Renal cortex interstitium (tissue), 11 donors: ENCODE results near the gene ABCG1. TPM values are rescaled to one million over a fixed set of nuclear protein-coding genes. Genes with fewer than 3 reads are reported as not detected.
A peak's percentile ranks its signal among the peaks of the same experiment; 100 is the strongest.

Source experiments
- DNase-seq, 11 donors: peaks; one replicate each; pipeline ENCODE4 v3.0.0-alpha.2; 2013; ENCODE audit warnings: low read depth in 9 of 11, low spot score in 4 of 11; ENCODE audit errors: extremely low read depth in 1 of 11
- polyA plus RNA-seq, 3 donors: library from polyadenylated mRNA; unstranded; fragments of 120-200 nt; gene quantifications; one replicate each; pipeline ENCODE4 v1.2.1, GENCODE V29; 2013; ENCODE audit not compliant: insufficient read length in 3 of 3

ABCG1 gene
- polyA plus RNA-seq, 3 donors = 8.0 to 14.1 (median 9.3) TPM

DNA sequence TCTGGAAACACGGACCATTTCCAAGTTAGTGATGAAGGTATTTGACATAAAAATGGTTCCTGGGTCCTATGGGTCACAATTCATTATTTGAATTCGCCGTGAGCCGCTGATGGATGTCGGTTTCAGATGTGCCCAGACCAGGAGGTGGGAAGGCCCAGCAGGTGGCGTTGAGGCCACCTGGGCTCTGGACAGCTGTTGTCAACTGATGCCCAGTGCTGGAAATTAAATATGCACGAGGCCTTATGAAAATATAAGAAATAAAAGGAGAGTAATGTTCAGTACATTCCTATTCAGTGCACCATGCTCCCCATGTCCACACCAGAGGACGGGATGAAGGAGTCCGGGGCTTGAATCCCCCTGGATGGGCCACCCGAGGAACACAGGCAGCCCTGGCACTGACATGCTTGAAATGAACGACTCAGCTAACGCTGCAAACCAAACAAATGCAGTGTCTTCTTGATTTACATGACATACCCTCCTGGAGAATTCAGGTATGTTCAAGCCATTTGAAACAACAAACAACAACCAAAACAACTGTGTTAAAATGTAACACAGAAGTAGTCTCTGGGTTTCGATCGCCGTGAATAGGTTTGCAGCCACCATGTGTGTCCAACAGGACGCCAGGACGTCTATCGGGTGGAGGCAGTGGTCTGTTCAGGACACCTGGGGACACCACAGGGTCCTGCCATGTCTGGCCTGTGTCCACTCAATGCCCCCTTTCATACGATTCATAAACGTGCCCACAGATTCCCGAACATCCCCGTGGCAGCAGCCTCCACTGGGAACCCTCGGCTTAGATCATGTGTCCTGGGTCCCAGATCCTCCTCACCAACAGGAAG, 90.2 kb downstream of the ABCG1 start:
- no peak for DNase-seq

DNA sequence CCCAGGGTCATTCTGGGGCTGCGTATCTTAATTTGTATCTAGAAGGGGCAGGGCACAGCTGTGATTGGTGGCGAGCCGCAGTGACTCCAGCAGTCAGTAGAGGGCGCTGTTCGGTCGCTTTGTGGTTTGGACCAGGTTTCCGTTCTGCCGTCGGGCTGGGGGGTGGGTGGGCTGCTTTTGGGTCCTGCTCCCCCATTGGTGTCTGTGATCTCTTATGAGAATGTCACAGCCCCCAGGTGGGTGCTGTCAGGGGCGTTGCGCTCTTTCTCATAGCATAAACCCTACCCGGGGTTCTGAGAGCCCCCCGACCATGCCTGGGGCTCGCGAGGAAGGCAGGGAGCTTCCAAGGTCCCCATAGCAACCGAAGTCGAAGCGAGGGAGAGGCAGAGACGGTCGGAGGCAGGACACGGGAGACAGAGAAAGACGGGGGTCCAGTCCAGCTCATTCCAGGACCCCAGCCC, 90.8 kb downstream of the ABCG1 start:
- DNase-seq = peak; percentile 26 to 63 (median 50)

DNA sequence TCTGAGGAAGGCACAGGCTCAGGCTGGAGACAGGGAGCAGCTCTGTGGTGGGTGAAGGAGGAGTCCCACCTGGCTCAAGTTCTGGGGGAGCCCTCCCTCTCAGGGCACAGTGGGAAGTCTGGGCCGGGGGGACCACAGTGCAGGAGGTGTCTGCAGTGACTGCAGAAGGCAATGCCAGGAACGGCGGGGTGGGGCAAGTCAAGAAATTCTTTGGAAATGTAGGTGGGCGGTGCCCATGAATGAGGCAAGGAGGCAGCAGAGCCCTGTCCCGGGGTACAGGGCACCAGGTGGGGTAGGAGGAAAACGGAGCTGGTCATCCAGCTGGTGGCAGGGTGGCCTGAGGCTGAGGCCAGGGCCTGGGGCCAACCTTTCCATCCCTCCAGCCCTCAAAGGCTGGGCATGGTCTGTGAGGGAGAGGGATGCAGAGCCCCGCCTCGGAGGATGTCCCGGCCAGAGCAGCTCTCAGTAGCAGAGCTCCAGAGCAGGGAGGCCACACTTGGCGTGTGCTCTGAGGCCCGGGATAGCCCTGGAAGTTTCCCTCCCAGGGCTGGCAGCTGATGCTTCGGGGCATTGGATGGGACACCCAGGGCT, 91.6 kb downstream of the ABCG1 start:
- DNase-seq = no peak

DNA sequence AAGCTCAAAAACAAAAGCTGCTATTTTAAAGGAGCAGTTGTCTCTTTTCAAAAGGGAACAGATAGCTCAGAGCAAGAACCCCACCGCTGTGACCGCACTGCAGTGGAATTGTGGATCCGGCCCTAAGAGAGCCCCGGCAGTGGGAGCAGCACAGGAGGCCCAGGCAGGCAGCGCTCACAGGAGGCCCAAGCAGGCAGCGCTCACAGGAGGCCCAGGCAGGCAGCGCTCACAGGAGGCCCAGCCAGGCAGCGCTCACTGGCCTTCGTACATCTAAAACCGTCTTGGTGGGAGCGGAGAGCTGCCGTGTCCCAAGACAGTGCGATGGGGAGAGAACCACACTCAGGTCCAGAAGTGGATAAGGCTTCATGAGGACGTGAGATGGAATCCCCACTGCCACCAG, 92.2 kb downstream of the ABCG1 start:
- no peak for DNase-seq

DNA sequence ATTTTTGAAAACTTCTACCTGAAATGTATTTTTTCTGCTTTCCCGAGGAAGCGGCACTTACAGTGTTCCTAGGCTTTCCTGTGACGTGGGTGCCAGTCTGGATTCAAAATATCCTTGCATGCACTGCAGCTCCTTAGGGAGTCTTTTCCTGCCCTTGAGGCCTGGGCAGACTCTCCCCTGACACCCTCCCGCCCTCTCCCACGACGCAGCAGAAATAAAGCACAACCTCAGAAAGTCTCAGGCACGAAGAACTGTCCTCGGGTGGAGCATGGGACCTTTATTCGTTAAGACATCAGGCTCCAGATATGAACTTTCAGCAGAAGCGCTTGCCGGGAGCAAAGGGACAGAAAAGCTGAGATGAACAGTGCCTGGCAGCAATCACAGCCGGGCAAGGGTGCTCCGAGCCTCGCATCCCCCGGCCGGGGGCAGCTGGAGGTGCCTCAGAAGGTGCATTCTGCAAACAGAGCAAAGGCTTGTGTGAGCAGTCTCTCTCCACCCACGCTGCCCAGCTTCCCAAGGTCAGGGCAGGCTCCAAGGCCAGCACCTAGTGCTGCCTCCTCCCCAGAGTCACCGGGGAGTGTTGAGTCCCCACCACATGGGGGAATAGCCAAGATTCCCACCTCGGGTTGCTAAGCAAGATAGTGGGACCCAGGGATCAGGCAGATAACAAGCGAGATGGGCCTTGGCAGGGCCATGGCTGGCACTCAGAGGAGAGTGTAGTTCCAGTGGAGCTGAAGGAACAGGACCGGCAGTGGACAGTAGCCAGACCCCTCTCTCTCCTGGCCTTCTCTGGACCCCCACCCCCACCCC, 93.1 kb downstream of the ABCG1 start:
- no peak for DNase-seq

DNA sequence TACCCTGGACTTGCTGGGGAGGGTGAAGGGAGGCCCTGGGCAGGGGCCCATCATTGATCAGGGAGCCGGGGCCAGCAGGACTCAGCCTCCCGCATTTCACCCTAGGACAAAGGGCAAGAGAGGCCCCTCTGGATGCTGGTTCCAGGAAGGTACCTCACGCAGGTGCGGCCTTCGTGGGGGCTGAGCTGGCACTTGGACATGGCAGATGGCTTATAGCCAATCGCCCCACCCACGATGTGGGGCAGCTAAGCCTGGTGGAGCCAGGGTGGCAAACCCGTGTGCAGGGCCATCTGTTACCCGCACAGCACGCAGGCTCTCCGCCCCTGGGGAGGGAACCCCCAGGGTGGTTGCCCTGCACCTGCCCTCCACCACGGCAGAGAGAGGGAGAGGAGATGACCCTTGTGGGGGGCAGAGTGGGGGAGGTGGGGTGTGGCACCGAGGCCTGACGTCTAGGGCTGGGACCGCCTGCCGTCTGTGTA, 93.7 kb downstream of the ABCG1 start:
- DNase-seq = no peak

DNA sequence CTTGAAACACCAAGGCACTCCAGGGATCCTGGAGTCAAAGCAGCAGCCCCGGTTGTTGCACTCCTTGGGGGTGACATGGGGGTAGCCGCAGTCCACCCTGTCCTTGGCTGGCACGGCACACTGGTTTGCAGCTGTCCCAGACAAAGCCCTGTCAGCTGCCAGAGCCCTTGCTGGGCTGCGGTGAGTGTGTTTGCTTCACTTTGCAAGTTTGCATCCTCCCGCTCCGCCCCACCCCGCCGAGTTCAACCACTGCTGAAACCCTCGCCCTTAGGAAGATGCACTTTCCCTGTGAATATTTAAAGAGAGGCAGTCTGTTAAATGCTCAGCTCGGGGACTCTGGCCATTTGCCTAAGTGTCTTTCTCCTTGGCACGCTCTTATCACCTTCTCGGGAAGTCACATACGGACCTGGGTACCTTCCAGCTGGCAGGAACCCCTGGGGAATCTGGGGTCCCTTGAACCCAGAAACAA, 94.6 kb downstream of the ABCG1 start:
- DNase-seq = no peak

DNA sequence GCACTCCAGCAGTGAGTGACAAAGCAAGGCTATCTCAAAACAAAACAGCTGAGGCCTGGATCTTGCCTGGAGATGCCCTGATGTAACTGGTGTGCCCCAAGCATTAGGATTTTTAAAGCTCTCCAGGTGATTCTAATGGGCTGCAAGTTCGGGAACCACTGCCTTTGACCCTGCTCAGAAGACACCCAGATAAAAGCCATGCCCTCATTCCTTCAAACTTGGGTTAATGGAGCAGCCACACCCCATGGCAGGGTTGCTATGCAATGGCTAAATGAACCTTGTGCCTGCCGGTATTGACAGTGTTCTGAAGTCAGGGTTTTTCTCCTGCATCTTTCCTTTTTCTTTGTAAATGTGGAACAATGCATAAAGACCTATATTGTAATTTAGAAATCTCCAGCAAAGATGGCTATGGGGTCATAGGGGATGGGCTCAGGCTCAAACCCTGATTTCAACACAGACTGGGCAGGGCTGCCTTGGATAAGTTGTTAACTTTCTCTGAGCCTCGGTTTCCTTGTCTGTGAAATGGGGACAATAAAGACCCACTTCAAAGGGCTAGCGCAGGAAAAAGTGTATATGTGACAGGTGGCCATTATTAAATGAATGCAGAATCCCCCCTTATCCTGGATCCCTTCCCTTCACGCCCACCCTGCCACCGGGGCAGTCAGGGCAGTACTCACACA, 95.8 kb downstream of the ABCG1 start:
- no peak for DNase-seq

DNA sequence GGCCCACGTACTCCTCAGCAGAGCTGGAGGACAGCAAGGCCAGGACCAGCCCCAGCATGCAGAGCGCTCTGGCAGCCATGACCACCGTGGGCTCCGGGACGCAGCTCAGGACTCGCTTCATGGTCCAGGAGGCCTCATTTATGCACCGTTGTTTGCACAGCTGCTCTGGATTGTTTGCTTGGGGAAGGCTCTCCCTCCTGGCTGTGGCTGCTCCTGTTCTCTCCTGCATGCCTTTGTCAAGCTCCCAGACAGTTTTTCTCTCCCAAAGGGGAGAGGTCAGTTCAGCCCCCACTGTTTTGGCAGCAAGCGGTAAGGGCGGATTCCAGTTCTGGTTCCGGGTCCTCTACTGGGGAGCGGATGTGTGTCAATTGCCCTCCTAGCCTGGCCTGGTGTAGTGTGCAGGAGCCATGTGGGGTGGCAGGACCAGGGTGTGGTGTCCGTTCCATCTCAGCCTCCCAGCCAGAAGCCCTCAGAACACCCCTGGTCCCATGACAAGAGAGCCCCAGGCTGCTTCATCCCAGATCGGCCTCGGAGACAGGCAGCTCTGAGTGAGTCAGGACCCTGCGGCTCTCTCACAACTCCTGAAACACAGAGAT, 96.5 kb downstream of the ABCG1 start, which contains the start of gene TFF3:
TSS of gene TFF3 (minus strand) at position 114 of the 596 bp plus-strand sequence. CDS start at position 79, 35 bp downstream.
- peak in 8 of 11 donors; percentile 25 to 76 (median 58) for DNase-seq

DNA sequence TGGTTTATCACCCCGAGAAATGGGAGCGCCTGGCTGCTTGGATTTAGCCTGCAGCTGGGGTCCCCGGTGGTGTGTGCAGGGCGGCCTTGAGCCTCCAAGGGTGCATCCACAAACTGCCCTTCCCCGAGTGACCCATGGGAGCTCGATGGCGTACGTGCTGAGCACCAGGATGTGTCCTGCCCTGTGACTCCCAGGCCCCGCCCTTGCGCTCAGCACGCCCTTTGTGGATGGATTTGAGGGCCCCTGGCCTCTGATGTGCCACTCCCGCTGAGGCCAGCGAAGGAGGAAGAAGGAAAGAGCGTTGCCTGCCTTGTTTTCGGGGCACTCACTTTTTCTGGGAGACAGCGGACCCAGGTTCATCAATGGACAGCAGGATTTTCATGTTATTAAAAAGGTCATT, 98.0 kb downstream of the ABCG1 start:
- DNase-seq = no peak

DNA sequence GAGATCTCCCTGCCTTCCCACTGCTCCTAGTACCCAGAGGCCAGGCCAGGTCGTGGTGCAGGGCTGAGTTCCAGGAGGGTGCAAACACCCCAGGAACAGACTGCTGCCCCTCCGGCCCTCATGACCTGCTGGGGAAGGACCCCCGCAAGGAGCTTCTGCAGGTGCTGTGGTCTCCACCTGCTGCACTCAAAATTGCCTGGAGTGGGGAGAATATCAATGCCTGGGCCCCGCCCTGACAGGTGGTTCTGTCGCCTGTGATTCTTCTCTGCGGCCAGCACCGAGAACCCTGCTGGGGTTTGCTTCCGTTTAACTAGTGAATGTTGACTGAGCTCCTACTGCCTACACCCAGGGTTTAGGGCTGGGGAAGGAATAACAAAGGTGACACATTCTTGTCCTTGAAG, 98.4 kb downstream of the ABCG1 start:
- no peak for DNase-seq

DNA sequence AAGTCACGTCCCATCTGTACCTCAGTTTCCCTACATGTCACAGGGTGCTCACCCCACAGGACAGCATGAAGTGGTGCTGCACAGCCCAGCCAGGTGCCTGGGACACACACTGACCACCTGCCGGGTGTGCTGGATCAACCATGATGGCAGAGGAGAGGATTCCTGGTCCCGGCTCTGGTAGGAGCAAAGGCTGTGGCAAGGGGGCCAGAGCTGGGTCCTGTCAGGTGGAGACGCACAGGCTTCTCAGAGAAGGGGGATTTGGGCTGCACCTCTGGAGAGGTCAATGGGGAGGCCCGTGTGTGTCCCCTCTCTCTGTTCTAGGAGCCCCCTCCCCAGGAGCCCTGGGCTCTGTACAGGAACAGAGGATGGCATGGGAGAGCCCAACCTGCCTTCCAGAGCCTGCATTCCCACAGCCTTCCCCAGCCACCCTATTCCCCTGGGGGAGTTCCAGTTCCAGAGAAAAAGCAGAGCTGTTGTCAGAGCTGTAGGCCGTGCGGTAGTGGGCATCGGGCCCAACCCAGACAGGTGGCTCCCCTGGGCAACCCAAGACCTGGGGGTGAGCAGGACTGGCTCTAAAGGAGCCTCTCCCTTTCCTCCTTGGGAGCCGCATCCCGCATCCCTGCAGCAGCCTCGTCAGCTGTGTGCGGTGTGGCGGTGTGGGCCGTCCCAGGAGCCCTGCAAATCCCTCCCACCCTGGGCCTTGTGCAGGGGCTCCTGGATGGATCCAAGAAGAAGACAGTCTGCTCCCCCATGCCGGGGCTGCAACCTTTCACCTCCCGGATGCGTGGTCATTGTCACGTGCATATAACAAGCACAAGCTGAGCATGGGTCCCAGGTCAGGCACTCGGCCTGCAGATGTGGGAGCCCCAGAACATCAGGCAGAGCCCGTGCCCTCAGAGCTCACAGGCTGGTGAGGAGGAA, 99.1 kb downstream of the ABCG1 start:
- DNase-seq = no peak

DNA sequence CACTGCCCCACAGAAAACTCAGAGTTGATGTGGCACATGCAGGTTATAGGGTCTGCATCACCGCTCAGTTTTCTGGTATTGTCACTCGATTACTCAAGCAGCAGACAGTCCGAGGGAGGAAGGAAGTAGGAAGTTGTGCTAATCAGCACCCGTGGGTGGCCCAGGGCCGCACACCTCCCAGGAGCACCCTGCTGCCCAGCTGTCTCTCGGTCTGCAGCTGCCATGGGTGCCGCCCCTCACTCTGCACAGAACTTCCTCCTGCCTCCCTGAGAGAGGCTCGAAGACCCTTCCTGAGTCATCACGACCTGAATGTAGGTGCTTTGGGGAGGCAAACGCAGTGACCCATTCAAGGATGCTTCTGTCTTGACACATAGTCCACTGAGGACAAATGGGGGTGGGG, 100.4 kb downstream of the ABCG1 start:
- DNase-seq = no peak

DNA sequence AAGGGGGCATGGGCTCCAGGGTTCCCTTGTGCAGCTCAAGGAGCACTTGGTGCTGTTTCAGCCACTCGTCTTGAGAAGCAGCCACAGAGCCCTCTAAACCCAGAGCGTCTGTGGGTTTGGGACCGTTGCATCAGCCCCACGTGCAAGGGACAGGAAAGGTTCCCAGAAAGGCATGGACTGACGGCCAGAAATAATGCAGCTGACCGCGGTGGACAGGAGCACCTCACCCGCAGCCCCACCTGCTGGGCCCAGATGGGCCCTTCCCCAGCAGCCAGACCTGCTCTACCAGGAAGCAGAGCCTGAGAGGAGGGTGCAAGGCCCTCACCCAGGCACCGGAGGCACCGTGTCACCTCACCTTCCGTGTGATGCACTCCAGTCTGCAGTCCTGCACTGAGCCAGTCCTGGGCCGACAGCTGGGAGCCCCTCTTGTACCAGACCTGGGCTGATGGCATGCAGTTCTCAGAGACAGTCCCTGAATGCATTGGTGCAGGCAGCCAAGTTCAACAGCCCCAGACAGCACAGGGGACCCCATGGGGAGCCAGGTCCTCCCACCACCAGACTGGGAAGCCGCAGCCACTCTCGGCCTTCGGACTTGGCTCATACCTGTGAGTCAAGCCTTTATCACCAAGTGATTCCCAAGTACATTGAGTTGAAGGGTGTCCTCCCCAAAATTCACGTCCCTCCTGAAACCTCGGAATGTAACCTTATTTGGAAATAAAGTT, 101.1 kb downstream of the ABCG1 start:
- DNase-seq = no peak

DNA sequence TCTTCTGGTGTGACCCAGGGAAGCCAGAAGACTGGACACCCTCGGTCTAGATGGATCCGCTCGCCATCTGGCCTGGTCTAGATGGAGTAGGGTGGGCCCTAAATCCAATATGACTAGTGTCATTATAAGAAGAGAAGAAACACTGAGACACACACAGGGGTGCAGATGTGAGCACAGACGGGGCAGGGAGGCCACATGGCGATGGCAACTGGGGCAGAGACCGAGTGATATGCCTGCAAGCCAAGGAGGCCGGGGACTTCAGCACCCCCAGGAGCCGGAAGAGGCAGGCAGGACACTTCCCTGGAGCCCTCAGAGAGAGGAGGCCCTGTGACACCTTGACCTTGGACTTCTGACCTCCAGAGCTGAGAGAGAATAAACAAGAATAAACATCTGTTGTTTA, 101.9 kb downstream of the ABCG1 start:
- no peak for DNase-seq

DNA sequence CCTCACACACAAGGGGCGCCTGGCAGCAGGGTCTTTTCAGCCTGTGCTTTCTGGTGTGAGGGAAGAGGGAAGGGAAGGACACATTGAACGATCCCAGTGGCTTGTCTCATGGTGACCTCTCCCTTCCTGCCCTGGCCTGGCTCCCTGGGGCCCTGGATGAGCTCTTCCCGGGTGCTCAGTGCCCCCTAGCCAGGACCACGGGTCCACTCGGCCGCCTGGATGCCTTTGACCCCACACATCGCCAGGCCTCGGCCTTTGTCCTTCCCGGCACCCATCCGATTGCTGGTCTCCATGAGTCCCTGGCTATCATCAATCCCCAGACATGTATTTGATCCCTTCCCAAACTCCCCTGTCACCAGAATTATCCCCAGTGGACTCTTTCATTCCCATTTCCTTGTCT, 102.3 kb downstream of the ABCG1 start:
- DNase-seq = no peak

DNA sequence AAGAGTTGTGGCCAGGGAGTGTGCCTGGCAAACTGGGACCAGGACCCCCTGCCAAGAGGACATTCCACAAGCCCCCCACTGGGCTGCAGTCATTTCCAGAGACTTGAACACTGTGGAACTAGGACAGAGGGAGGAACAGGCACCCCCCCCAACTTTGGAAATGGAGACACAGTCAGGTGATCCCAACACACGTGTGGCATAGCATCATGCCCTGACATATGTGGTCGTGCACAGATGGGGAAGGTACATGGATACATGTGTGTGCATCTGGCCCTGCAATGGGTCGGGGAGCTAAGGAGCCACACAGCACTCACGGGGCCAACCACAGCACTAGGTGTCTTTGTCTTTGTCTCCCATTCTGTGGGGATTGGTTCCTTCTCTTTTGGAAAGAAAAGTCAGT, 102.9 kb downstream of the ABCG1 start:
- no peak for DNase-seq
